ENCODE results near the gene TOP2A.

The TOP2A gene

DNA sequence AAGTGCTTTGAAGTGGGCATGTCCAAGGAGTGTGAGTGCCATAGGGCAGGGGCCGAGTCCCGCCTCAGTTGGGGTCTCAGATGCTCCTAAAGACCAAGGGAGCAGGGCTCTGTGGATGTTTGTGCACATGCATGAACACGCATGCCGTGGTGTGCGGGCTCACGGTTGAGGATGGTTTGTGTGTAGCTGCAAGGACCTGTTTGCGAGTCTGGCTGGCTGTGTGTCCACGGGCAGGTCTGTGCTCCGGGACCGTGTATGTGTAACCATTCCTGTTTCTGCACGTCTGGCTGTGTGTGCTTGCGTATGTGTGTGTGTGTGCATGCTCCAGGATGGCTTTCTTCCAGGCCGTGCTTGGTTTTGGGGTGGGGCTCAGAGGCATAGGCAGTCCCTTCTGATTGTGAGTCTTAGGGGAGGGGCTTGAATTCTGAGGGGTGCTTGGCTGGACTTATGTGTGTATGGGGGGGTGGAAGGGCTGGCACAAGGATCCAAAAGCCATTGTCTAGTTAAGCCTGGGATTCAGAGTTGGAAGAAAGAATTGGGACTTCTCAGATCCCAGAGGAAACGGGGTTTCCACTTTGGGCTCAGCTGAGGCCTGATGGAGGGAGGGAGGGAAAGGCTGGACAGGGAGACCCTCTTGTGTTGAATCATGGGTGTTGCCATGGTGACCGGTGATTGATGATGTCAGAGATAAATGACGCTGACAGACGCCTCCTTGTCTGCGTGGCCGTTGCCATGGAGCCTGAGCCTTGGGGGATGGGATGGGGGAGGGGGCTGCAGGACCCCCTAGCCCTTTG lies 67.6 kb downstream of the TOP2A start:
- no peak for DNase-seq
- intact Hi-C loops (cut with DNase I): no loop called here

DNA sequence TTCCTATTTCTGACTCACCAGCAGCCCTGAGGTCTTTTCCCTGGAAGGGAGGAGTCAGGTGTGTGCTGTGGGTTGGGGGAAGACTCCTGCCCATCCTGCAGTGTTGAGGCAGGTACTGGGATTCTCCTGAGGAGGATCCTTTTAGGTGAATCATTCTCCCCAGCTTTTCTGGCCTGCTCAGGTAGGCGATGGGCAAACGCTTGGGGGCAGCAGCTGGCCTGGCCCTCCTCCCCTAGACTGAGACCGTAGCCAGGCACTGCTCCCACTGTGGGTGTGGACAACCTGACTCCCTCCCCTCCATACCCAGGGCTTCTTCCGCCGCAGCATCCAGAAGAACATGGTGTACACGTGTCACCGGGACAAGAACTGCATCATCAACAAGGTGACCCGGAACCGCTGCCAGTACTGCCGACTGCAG lies 68.2 kb downstream of the TOP2A start:
- intact Hi-C loops (cut with DNase I): no loop called here

GRCh38 chr17:40348562-40349476 lies 68.9 kb downstream of the TOP2A start:
- peak; percentile 66 to 97 (median 84) for DNase-seq
- intact Hi-C loops (cut with DNase I): no loop called here

More for the DNA sequence above, 68.2 kb downstream of the TOP2A start:
- no peak for DNase-seq

DNA sequence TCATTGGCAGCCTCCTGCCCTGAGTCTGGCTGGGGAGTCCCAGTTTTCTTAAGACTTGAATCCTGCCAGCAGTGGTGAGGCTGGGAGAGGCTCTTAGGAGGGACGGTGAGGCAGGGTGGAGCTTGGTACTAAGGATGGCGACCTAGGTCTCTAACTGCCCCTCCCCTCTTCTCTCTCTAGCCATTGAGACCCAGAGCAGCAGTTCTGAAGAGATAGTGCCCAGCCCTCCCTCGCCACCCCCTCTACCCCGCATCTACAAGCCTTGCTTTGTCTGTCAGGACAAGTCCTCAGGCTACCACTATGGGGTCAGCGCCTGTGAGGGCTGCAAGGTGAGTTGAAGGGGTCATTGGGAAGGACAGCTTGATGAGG lies 69.6 kb downstream of the TOP2A start:
- intact Hi-C loops (cut with DNase I): no loop called here
- DNase-seq: no peak

GRCh38 chr17:40347319-40348135 lies 70.2 kb downstream of the TOP2A start:
- DNase-seq: peak in 3 of 10 donors; percentile 31 to 90 (median 62)
- intact Hi-C loops (cut with DNase I): no loop called here

GRCh38 chr17:40346765-40347158 lies 70.9 kb downstream of the TOP2A start:
- intact Hi-C loops (cut with DNase I): no loop called here
- no peak for DNase-seq

GRCh38 chr17:40345994-40346764 lies 71.5 kb downstream of the TOP2A start:
- intact Hi-C loops (cut with DNase I): no loop called here
- DNase-seq: no peak

DNA sequence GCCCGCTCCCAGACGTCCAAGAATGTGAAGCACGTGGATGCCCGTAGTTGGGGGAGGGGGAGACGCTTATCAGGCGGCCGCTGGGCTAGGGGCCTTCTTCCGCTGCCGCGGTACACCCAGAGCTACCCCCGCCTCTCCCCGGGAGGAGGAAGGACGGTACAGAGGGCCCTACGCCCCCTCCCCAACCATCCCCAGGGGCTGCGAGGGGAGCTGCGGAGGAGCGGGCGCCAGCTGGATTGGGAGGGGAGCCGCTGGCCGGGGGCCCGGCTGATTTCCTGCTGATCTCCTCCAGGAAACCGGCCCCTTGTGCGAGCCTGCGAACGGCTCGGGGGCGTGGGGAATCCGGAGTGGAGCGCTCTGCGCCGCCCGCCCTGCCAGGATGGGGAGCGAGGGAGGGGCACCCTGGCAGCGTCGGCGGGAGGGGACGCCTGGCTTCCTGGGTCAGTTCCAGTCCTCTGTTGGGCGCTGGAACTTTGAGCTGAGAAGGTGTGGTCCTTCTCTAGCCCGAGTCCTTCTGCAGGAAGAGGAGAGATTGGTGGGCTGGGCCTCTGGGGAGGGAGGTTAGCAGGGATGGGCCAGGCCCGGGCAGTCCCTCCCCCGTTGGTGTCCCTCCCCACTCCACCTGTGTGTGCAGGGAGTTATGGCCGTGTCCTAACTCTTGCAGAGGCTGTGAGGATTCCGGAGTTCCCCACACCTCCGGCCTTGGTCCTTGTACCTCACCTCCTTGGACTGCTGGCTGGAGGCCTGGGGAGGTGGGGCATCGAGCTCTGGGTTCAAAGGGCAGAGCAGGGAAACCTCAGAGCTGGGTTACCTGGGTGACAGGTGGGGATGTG lies 72.3 kb downstream of the TOP2A start:
- intact Hi-C loops (cut with DNase I): no loop called here
- peak in 5 of 10 donors; percentile 55 to 90 (median 57) for DNase-seq

- intact Hi-C loops (cut with DNase I): no loop called here
- no peak for DNase-seq
Measured at GRCh38 chr17:40344421-40345160, 73.1 kb downstream of the TOP2A start.

- DNase-seq: no peak
- intact Hi-C loops (cut with DNase I): no loop called here
Measured at GRCh38 chr17:40343219-40344119, 74.2 kb downstream of the TOP2A start.

DNA sequence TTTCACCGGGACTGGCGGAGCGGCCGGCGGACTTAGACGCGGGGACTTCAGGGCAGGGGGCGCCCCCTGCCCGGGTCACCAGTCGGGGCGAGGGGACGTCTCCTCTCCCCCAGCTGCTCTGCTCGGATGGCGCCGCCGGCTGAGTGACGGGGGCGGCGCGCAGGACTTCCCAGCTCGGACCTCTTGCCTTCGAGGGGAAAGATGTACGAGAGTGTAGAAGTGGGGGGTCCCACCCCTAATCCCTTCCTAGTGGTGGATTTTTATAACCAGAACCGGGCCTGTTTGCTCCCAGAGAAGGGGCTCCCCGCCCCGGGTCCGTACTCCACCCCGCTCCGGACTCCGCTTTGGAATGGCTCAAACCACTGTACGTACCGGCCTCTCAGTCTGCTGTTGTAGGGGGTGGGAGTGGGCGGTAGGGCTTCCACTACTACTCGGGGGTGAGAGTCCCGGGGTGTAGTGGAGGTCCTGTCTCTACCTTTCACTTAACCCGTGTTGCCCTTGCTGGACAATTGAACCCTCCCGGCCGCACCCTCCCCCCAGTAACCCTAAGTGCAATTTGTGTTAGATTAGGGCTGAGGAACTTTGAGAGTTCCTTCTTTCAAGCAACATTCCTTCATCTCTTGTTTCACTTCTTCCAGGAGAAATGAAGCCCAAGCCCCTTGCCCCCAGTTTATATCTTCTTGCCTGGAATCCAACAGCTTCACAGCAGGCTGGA lies 75.0 kb downstream of the TOP2A start:
- intact Hi-C loops (cut with DNase I): no loop called here
- no peak for DNase-seq

- intact Hi-C loops (cut with DNase I): no loop called here
- DNase-seq: peak in 8 of 10 donors; percentile 63 to 95 (median 78)
Measured at GRCh38 chr17:40341808-40342503, 75.7 kb downstream of the TOP2A start.

GRCh38 chr17:40340880-40341807 lies 76.6 kb downstream of the TOP2A start:
- DNase-seq: peak in 9 of 10 donors; percentile 61 to 97 (median 79)
- intact Hi-C loops (cut with DNase I): no loop called here

GRCh38 chr17:40340327-40340726 lies 77.4 kb downstream of the TOP2A start:
- intact Hi-C loops (cut with DNase I): no loop called here
- DNase-seq: no peak
